GM12873 (cell line): Measurements from ENCODE around the gene CASP12.

Experiments used
- TF ChIP-seq, protein P1 (sequence below): IDR thresholded peaks from 2 replicates; pipeline ENCODE4 v1.5.1; 2012; ENCODE audit warnings: low read depth, mild to moderate bottlenecking, moderate library complexity, low read length, control low read depth; ENCODE audit not compliant: insufficient read depth; ENCODE audit errors: missing control alignments

Gene CASP12

DNA sequence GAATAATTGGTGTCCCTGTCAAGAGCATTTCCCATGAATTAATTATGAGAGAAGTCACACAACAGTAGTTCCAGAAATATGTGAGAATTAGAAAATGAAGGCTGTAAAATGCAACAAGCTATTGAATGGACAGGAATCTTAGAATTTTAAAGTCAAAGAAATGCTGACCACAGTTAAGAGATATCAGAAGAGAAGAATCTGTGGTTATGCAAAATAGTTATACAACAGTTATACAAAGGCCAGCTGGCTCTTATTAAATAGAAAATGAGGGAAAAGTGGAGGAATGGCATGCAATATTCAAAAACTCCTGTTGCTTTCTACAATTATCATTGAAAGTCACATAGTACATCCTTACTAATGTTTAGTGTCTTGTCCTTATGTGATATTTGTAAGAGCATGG lies 27.4 kb downstream of the CASP12 start:
- TF ChIP-seq, protein P1, sequence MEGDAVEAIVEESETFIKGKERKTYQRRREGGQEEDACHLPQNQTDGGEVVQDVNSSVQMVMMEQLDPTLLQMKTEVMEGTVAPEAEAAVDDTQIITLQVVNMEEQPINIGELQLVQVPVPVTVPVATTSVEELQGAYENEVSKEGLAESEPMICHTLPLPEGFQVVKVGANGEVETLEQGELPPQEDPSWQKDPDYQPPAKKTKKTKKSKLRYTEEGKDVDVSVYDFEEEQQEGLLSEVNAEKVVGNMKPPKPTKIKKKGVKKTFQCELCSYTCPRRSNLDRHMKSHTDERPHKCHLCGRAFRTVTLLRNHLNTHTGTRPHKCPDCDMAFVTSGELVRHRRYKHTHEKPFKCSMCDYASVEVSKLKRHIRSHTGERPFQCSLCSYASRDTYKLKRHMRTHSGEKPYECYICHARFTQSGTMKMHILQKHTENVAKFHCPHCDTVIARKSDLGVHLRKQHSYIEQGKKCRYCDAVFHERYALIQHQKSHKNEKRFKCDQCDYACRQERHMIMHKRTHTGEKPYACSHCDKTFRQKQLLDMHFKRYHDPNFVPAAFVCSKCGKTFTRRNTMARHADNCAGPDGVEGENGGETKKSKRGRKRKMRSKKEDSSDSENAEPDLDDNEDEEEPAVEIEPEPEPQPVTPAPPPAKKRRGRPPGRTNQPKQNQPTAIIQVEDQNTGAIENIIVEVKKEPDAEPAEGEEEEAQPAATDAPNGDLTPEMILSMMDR, result no peak

DNA sequence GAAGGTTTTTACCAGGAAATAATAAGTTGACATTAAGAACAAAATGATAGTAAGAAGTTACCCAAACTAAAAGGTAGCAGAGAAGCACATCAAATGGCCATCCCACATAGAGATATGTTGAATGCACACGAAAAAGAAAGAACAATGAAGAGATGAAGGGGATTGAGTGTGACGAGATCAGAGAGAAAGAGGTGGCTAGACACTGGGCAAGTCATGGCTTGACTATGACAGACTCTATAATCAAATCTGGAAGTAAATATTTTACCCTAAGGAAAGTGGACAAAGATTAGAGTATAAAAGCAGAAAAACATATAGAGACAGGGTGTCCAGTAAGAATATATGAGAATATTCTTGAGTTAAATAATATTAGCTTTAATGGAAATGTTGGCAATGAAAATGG lies 31.4 kb downstream of the CASP12 start:
- TF ChIP-seq, protein P1, result no peak

DNA sequence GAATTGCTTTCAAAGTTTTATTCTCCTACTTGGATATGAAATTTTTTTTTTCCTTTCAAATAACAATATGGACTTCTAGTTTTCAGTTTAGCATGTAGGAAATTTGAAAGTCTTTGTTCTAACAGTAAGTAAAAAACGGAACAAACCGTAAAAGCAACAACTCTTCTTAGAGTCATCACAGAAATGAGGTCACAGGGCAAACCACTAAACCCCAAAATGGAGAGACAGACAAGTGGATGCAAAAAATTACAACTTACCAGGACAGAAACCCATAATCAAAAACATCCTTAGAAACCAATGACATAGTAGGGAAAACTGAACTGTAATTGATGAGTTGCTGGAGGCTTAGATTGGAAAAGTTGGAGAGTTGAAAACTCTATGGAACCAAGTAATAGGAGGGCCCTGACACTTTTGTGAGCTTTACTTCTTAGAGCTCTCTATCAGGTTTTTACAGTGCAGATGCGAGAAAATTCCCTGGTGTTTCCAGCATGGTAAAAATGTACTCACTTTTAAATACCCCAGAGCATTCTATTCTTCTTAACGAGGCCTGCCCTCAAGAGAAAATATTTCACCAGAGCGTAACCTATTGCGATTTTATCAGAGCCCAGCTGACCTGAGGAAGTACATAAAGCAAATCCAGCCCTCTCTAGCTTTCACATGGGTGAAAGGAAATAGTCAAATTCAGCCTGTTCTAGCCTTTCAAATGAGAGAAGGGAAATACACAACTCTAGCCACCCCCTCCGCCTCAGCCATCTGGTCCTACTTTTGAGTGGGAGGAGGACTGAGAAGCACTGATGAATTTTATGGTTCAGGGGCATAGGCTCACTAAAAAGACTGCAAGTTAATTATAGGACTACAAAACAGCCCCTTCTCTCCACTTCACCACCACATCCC lies 39.1 kb downstream of the CASP12 start:
- TF ChIP-seq, protein P1, result no peak

DNA sequence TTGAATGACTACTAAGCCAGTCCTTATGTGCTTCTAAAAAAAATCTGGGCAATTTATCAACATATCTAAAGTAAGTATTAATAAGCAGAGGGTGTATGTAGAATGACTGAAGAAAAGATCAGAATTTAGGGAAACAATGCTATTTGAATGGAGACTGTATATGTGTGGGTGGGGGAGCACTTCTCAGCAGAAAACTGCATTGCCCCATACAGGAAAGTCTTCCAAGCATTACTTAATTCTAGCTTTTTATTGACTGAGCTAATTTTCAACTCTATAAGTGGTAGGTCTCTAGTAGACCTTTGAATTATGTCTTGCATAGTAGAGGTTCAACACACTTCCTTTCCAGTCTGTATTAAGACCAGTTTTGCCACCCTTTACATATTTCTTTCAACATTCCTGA lies 41.7 kb downstream of the CASP12 start:
- TF ChIP-seq, protein P1, result no peak

DNA sequence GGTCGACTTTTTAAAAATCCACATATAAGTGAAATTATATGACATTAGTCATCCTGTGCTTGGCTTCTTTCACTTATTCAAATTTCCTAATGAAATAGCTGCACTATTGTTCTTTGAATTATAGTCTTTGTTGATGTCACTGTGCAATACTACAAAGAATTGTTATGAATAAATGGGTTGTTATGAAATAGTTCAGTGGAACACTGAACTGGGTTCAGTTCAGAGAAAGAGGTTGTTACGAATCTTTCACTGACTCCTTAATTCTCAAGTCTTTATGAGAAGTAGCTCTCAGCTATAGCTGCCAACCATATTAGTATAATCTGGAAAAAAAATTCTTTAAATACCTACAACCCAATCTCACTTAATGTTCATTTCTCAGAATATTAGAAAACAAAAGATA lies 42.3 kb downstream of the CASP12 start:
- TF ChIP-seq, protein P1, result no peak

DNA sequence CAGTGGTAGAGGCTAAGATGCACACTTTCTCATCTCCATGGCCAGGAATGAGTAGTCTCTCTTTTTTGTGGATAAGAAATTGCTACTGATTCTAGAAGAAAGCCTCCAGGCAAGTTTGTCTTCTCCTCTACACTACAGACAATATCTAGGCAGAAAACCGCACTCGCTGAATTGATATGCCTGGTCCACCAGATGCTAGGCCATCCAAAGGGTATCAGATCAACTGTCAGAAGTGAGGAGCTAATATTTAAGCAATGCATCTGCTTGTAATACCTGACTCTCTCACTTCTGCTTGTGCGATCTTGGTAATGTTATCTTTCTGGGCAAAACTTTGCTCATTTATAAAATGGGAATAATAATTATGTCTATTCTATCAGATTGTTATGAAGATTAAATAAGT lies 45.0 kb downstream of the CASP12 start:
- TF ChIP-seq, protein P1, result no peak

DNA sequence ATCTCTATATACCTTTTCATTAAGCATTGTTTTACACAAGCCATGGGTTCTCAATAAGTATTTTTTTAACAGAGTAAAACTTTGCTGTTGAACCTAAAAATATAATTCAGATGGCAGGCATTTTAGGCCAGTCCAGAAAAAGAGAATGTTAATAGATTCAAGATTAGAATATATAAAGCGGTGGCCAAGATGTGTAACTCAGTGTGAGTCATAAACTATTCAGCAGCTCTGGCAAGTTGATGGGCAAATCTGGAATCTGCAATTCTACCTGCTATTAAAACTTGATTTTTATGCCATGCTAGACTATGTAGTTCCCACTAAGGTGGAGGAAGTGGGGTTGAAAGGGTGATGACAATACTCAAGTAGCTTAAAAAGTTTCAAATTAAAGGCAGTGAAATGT lies 45.4 kb downstream of the CASP12 start:
- TF ChIP-seq, protein P1, result no peak
